OCI-LY3 (cell line): Measurements from ENCODE around the gene HTT.

Experiments
- EZH2phosphoT487 ChIP-seq: fragments of 200-600 bp; shearing (Covaris generic); IDR thresholded peaks from 2 replicates; pipeline ENCODE4 v1.6.1; 2018; ENCODE audit warnings: antibody characterized with exemption, mixed run types, low read depth
- TF ChIP-seq, protein P1 (sequence below): fragments of 200-600, 300-600 bp; sonication (generic); IDR thresholded peaks from 2 replicates; pipeline ENCODE4 v1.5.1; 2014; ENCODE audit warnings: antibody characterized with exemption, low read length, low read depth

DNA sequence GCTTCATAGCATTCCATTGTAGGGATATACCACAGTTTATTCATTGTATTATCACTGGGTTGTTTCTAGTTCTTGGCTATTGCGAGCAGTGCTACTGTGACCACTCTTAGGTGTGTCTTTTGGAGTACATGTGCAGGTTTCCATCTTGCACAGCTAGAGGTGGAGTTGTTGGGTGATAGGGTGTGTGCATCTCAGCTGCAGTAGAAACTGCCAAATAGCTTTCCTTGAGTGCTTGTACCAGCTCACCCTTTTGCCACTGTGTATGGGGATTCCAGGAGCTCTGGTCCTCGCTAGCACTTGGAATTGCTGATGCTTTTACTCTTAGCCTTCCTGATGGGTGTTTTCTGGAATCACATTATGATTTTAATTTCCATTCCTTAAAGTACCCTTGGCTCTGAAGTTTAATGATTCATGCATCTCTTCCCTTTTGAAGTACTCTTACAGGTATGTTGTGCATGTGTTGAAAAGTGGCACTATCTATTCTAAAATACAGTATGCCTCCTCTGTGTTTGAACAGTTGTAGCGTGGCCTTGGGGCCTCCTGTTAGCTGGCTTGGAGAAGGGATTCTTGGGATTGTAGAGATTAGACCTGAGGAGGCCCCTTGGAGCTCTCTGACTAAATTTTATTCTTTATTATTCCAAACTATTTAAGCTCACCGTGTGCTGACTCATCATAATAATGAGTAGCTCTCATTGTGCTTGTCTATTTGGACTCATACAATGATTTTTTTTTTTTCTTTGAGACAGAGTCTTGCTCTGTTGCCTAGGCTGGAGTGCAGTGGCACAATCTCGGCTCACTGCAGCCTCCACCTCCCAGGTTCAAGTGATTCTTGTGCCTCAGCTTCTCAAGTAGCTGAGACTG is 38.4 kb downstream of the HTT start:
- TF ChIP-seq, protein P1, sequence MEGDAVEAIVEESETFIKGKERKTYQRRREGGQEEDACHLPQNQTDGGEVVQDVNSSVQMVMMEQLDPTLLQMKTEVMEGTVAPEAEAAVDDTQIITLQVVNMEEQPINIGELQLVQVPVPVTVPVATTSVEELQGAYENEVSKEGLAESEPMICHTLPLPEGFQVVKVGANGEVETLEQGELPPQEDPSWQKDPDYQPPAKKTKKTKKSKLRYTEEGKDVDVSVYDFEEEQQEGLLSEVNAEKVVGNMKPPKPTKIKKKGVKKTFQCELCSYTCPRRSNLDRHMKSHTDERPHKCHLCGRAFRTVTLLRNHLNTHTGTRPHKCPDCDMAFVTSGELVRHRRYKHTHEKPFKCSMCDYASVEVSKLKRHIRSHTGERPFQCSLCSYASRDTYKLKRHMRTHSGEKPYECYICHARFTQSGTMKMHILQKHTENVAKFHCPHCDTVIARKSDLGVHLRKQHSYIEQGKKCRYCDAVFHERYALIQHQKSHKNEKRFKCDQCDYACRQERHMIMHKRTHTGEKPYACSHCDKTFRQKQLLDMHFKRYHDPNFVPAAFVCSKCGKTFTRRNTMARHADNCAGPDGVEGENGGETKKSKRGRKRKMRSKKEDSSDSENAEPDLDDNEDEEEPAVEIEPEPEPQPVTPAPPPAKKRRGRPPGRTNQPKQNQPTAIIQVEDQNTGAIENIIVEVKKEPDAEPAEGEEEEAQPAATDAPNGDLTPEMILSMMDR = no peak
- TF ChIP-seq EZH2phosphoT487 = no peak
